Measurements from ENCODE around the gene JAK1.
A peak's percentile ranks its signal among the peaks of the same experiment; 100 is the strongest.

The JAK1 gene

GRCh38 chr1:64830030-64830651 is 136.2 kb downstream of the JAK1 start:
- TF ChIP-seq EP300 (IDR thresholded peaks at IDR 0.05; ENCODE audit: borderline replicate concordance) (no peak), TCF12 (IDR thresholded peaks at IDR 0.05; ENCODE audit: low read depth) (no peak), FOXM1 (IDR thresholded peaks at IDR 0.05; ENCODE audit: borderline replicate concordance, low read depth) (no peak), YY1 (IDR thresholded peaks at IDR 0.05; ENCODE audit: low read depth) (no peak), TEAD4 (IDR thresholded peaks at IDR 0.05) (no peak), CEBPB (IDR thresholded peaks at IDR 0.05) (no peak), CREB1 (IDR thresholded peaks at IDR 0.05; ENCODE audit: low read depth) (no peak), USF1 (IDR thresholded peaks at IDR 0.05) (no peak), NFIC (IDR thresholded peaks at IDR 0.05) (no peak), REST (IDR thresholded peaks at IDR 0.05; ENCODE audit: low read depth) (no peak), MAX (IDR thresholded peaks at IDR 0.05) (no peak), RAD21 (IDR thresholded peaks at IDR 0.05; ENCODE audit: low read depth) (no peak), TAF1 (IDR thresholded peaks at IDR 0.05; ENCODE audit: low read depth) (no peak), EGR1 (IDR thresholded peaks at IDR 0.05) (no peak)

GRCh38 chr1:64829411-64830029 is 136.8 kb downstream of the JAK1 start:
- TF ChIP-seq CEBPB (IDR thresholded peaks at IDR 0.05) (no peak), ZBTB7A (IDR thresholded peaks at IDR 0.05; ENCODE audit: low read depth) (no peak), EP300 (IDR thresholded peaks at IDR 0.05; ENCODE audit: borderline replicate concordance) (no peak), TEAD4 (IDR thresholded peaks at IDR 0.05) (no peak), NFIC (IDR thresholded peaks at IDR 0.05) (no peak), USF1 (IDR thresholded peaks at IDR 0.05) (no peak), FOXM1 (IDR thresholded peaks at IDR 0.05; ENCODE audit: borderline replicate concordance, low read depth) (no peak), TCF12 (IDR thresholded peaks at IDR 0.05; ENCODE audit: low read depth) (no peak), TAF1 (IDR thresholded peaks at IDR 0.05; ENCODE audit: low read depth) (no peak), RAD21 (IDR thresholded peaks at IDR 0.05; ENCODE audit: low read depth) (no peak), CREB1 (IDR thresholded peaks at IDR 0.05; ENCODE audit: low read depth) (no peak), EGR1 (IDR thresholded peaks at IDR 0.05) (no peak), YY1 (IDR thresholded peaks at IDR 0.05; ENCODE audit: low read depth) (no peak), REST (IDR thresholded peaks at IDR 0.05; ENCODE audit: low read depth) (no peak), MAX (IDR thresholded peaks at IDR 0.05) (no peak)

- no peak for TF ChIP-seq RAD21 (IDR thresholded peaks at IDR 0.05; ENCODE audit: low read depth)
These were observed 137.5 kb downstream of the JAK1 start for GRCh38 chr1:64828829-64829228.

- no peak for TF ChIP-seq EGR1 (IDR thresholded peaks at IDR 0.05)
- TF ChIP-seq TCF12 (IDR thresholded peaks at IDR 0.05; ENCODE audit: low read depth) = no peak
- no peak for TF ChIP-seq ZBTB7A (IDR thresholded peaks at IDR 0.05; ENCODE audit: low read depth)
These were observed 139.4 kb downstream of the JAK1 start for GRCh38 chr1:64826991-64827390.

- TF ChIP-seq YY1 (IDR thresholded peaks at IDR 0.05; ENCODE audit: low read depth) (no peak), FOXM1 (IDR thresholded peaks at IDR 0.05; ENCODE audit: borderline replicate concordance, low read depth) (no peak), CREB1 (IDR thresholded peaks at IDR 0.05; ENCODE audit: low read depth) (no peak), EP300 (IDR thresholded peaks at IDR 0.05; ENCODE audit: borderline replicate concordance) (no peak), NFIC (IDR thresholded peaks at IDR 0.05) (no peak), USF1 (IDR thresholded peaks at IDR 0.05) (no peak), TCF12 (IDR thresholded peaks at IDR 0.05; ENCODE audit: low read depth) (no peak), TEAD4 (IDR thresholded peaks at IDR 0.05) (no peak), CEBPB (IDR thresholded peaks at IDR 0.05) (peak; percentile 38; the same call in 1 of the 2 replicates), REST (IDR thresholded peaks at IDR 0.05; ENCODE audit: low read depth) (no peak), RAD21 (IDR thresholded peaks at IDR 0.05; ENCODE audit: low read depth) (peak; percentile 85), EGR1 (IDR thresholded peaks at IDR 0.05) (no peak), MAX (IDR thresholded peaks at IDR 0.05) (no peak), ZBTB7A (IDR thresholded peaks at IDR 0.05; ENCODE audit: low read depth) (no peak), TAF1 (IDR thresholded peaks at IDR 0.05; ENCODE audit: low read depth) (no peak)
These were observed 142.5 kb downstream of the JAK1 start for GRCh38 chr1:64823691-64824476.

All from Ishikawa (cell line).